KBM-7 (cell line): ENCODE measurements around the gene SESN3.
"Not testable (repeated sequence)": the region's sequence is repeated elsewhere in the genome, so short reads cannot be mapped to it uniquely, and the experiment has no call there.

Experiments used
- DNase-seq: peaks from one replicate; pipeline ENCODE4 v3.0.0-alpha.2; 2015
- in situ Hi-C: fragments of 300-500 bp; cut with MboI; formaldehyde crosslinking; loops from 2 replicates; pipeline ENCODE4 v1.14.3; 2020; ENCODE audit warnings: low sequenced_read_pairs, low pct_unique_long_range_greater_than_20kb, mixed read lengths

SESN3 gene

GRCh38 chr11:95140397-95141033 is 90.5 kb downstream of the SESN3 start:
- DNase-seq = no peak
- in situ Hi-C loops = loop anchor here (10.0 kb wide), 1 partner anchor 564 kb away; no protein-coding TSS in a partner anchor

DNA sequence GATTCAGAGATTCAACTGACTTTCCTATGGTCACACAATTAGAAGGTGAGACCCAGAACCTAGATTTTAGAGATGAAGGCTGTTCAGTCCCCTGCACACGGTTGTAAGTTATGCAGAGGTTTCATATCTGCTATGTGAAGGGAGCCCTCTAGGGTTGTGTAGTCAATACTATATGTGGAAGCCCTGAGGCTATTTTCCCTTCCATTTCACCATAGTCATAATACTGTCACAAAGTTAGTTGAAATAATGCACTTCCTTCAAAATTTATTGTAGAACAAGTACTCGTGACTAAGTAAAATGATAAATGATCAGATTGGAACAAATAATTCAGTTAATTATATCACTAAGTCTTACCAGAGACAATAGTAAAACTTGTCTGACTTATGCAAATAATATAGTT is 92.6 kb downstream of the SESN3 start:
- in situ Hi-C loops = no loop called here

DNA sequence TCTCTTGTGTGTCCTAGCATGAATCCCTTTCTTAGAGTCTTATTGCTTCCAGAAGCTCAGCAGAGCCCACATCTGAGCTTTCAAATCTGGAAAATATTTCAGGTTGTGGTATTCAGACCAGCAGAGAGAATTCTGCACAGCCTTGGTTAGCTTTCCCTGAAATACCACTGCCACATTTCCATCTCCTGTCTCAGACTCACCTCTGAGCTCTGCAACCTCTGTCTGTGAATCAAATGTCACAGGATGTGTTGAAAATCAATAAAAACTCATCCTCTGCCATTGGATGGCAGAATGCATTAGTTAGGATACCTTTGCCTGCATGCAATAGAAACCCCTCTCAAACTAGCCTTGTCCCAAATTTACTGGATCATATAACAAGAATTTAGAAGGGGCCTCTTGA is 93.7 kb downstream of the SESN3 start:
- no peak for DNase-seq
- in situ Hi-C loops = no loop called here

More for the DNA sequence above, 92.6 kb downstream of the SESN3 start:
- peak; percentile 16 for DNase-seq

DNA sequence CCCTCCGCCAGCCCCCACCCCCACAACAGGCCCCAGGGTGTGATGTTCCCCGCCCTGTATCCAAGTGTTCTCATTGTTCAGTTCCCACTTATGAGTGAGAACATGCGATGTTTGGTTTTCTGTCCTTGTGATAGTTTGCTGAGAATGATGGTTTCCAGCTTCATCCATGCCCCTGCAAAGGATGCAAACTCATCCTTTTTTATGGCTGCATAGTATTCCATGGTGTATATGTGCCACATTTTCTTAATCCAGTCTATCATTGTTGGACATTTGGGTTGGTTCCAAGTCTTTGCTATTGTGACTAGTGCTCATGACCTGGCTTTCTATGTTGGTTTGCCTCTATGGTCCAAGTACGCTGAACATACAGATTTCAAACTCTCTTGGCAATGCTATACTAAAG is 94.3 kb downstream of the SESN3 start:
- DNase-seq, in situ Hi-C loops: not testable (repeated sequence)

GRCh38 chr11:95135880-95136279 is 95.1 kb downstream of the SESN3 start:
- in situ Hi-C loops = no loop called here
- no peak for DNase-seq

GRCh38 chr11:95135155-95135554 is 95.8 kb downstream of the SESN3 start:
- in situ Hi-C loops = no loop called here
- no peak for DNase-seq

DNA sequence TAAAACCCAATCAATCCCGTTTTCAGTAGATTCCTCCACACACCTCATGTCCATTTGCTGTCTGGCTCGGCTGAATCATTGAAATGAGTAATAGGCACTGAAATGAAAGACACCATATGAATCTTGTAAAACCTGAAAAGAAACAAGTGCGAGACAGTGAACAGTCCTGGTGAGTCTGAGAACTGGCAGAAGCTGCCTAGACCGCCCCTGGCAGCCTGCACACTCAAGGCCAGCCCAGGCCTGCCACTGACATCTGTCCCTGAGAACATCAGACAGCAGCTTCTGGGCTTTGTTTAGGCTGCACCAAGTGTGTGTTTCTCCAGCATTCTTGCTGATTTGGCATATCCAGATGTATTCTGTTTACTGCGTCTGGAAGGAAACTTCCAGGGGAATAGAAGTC is 96.5 kb downstream of the SESN3 start:
- DNase-seq = no peak
- in situ Hi-C loops = no loop called here

GRCh38 chr11:95132956-95133355 is 98.0 kb downstream of the SESN3 start:
- DNase-seq = no peak
- in situ Hi-C loops = no loop called here

DNA sequence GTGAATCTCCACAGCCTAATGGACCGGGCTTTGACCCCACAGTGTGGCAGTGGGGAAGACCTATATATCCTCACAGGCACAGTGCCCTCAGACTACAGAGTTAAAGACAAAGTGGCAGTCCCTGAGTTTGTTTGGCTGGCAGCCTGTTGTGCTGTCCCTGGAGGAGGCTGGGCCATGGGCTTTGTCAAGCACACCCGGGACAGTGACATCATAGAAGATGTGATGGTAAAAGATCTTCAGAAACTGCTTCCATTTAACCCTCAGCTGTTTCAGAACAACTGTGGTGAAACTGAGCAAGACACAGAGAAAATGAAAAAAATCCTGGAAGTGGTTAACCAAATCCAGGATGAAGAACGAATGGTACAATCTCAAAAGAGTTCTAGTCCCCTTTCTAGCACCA is 102.4 kb downstream of the SESN3 start:
- no peak for DNase-seq
- in situ Hi-C loops = no loop called here

GRCh38 chr11:95123556-95123955 is 107.4 kb downstream of the SESN3 start:
- in situ Hi-C loops = no loop called here
- DNase-seq = no peak

- DNase-seq = no peak
- in situ Hi-C loops = no loop called here
These were observed 109.3 kb downstream of the SESN3 start for GRCh38 chr11:95121698-95122097.

DNA sequence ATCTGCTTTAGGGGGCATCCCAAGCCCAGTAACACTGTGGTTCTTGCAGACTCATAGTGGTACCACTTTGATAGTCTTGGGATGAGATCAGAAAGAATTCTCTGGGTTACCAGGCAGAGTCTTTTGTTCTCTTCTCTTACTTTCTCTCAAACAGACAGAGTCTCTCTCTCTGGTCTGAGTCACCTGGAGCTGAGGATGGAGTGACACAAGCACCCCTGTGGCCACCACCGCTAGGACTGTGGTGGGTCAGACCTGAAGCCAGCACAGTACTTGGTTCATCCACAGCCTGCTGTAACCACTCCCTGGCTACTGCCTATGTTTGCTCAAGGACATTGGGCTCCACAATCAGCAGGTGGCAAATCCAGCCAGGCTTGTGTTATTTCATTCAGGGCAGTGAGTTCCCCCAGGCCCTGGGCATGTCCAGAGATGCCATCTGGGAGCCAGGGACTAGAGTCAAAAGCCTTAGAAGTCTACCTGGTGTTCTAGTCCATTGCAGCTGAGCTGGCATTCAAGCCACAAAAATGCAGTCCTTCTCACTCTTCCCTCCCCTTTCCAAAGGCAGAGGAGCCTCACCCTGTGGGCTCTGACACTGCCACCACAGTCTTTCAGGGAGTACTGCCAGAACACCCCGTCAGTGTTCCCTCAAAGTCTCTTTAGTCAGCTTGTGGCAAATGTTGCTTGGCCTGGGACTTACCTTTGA is 111.5 kb downstream of the SESN3 start:
- no peak for DNase-seq
- in situ Hi-C loops = no loop called here

DNA sequence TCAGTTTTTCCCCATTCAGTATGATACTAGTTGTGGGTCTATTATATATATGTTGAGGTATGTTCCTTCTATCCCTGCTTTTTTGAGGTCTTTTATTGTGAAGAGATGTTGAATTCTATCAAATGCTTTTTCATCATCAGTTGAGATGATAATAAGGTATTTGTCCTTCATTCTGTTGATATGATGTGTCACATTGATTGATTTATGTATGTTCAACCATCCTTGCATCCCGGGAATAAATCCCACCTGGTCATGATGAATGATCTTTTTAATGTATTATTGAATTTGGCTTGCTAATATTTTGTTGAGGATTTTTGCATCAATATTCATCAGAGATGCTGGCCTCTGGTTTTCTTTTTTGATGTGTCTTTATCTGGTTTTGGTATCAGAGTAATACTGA is 115.4 kb downstream of the SESN3 start:
- no peak for DNase-seq
- in situ Hi-C loops = no loop called here
